GM21825 (cell line): ENCODE results near the gene STX8.
A peak's percentile ranks its signal among the peaks of the same experiment; 100 is the strongest.

Experiments used
- ATAC-seq: cut with Tn5 transposase; IDR thresholded peaks from one replicate; pipeline ENCODE4 v1.9.1; 2021; ENCODE audit warnings: mild to moderate bottlenecking, moderate library complexity; ENCODE audit not compliant: unreplicated experiment

Gene STX8

DNA sequence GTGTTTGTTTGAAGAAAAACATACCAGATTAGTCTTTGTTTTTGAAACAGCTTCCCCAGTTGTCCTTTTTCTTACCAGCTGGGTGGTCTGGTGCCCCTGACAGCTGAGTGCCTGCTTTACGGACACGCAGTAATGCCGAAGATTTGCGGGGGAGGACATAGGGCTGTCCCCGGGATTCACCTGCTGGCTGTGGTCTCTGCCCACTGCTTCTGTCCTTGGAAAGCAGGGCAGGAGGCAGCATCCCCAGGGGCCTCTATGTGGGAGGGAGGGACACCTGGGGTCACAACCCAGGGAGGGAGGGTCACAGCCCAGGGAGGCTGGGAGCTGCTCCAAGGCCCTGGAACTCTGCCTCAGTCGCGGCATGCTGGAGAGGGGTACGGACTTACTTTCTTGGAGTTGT lies 332.6 kb downstream of the STX8 start:
- no peak for ATAC-seq

DNA sequence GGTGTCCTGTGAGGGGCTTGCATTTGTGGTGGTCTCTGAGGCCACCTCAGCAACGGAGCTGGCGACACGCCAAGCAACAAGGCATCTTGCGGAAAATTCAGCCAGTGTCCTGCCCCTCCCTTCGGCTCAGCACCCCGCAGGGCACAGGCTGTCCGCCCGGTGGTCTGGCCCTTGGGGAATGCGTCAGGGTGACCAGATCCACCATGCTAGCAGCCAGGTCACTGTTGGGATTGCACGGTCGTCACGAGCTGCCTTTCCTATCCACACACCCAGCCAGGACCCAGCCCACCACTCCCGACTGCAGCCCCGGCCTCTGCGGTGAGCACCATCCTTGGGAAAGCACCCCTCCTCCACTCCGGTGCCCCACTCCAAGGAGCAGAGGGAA lies 333.1 kb downstream of the STX8 start:
- no peak for ATAC-seq

DNA sequence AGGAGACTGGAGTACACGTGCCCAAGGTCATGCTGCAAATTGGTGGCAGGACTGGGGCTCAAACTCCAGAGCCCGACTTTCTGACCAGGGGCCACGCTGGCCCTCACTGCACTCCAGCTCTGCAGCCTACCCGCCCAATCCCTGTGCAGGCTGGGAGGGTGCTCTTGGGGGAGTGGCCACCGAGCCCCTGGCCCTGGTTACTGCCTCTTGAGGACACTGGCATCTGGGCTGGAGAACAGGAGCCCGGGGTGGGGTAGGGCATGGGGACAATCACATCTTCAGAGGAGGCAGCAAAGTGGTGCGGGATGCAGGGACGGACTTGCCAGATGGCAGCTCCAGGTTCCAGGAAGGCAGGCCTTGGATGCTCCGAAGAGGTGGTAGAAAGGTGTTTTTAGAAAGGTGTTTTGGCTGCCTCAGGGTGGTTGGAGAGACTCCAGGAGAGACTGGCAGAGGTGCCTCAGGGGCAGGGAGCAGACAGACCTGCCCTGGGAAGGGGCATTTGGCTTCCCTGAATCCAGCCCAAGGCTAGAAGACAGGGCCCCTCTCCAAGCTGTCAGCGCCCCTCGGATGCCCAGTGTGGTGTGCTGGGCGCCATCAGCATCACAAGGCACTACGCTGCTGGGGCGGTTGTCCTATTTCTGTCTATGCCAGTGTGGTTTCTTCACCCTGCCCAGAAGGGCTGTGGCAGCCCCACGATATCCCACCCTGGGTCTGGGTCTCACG lies 333.7 kb downstream of the STX8 start:
- ATAC-seq: no peak

DNA sequence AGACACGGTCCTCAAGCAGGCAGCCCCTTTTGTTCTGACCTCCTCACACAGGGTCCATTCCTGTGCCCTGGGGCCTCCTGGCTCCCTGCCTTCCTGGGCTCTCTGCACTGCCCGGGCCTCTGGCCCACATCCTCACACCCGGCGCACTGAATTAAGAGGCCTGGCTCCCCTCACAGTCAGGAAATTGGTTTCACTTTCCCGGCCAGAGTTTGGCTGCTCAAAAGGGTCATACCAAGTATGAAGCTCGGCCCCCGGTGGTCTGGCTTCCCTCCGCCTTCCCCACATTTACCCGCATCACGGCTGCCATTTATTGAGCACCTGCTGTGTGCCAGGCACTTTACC lies 334.3 kb downstream of the STX8 start:
- no peak for ATAC-seq

DNA sequence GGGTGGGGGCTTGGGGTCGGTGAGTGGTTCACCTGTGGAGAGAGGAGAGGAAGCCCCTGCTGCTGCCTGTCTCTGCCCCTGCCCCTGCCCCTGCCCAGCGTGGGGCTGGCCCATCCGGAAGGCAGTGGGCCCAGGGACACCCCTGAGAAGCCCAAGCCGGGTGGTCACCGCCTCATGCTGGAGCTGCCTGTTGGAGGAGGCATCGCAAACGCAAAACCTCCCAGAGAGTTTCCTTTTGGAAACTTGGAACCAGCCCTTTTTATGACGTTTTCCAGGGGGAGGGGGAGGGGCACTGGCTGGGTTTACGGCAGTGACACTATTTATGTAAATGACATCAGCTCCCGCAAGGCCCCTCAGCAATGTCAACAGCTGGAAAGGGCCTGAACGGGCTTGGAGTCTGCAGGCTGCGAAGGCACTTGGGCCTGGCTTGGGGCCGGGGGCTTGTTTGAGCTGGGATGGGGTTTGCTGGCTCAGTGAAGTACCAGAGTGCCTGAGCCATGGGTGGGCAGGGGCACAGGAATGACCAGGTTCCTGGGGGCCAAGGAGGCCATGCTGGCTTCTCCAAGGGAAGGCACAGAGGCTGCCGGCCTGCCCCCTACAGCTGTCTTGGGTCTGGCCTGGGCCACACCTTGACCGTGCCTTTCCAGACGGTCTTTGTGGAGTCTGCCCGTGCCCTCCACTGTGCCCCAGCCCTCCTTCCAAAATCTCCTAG lies 334.8 kb downstream of the STX8 start:
- ATAC-seq: no peak

DNA sequence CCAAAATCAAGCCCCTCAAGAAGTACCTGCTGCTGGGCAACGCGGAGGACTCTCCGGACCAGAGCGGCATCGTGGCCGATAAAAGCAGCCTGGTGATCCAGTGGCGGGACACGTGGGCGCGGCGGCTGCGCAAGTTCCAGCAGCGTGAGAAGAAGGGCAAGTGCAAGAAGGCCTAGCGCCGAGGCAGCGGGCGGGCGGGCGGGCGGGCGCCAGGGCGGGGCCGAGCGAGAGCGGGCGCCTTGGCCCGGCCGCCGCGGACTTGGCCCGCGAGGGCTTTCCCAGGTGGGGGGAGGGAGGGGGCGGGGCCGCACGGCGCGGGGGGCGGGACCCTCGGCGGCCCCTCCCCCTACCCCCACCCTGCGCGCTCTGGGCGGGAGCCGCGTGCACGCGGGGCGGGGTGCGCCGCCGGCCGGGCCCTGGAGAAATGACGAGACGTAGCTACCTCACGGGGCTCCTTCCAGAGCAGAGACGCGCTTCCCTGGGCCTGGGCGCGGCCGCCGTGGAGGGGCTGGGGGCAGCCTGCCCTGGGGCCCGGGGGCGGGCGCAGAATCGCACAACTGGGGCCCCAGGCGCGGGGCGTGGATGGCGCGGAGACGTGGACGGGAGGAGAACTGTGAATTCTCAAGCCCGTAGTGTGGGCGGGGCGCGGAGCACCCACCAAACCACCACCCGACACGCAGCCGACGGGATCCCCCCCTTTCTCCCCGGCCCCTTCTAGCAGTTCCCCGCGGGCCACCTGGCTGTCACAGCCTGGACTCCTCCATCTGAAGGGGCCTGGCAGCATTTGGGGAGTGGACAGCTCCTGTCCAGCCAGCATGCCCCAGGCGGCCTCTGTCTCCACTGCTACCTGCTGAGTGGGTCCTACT lies 335.6 kb downstream of the STX8 start:
- ATAC-seq: peak; percentile 55

DNA sequence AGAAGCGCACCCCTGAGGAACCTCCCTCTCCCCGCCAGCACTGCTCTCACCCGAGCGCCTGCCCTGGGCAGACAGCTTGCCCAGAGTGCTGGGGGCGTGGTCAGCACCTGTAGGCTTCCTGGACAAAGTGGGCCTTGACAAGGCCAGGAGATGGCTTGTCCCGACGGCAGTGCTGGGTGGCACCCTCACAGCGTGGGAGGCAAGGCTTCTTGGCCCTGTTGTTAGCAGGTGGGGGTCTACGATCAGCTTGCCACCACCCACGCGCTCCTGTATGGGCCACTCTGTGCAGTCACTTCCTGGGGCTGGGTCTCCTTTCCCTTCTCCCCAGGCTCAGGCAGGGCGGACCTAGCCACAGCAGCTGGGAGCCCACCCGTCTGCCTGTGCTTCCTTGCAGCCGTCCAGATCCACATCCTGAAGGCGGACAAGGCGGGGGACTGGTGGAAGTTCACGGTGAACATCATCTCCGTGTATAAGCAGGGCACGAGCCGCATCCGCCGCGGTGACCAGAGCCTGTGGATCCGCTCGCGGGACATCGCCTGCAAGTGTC lies 336.3 kb downstream of the STX8 start:
- peak; percentile 9 for ATAC-seq

DNA sequence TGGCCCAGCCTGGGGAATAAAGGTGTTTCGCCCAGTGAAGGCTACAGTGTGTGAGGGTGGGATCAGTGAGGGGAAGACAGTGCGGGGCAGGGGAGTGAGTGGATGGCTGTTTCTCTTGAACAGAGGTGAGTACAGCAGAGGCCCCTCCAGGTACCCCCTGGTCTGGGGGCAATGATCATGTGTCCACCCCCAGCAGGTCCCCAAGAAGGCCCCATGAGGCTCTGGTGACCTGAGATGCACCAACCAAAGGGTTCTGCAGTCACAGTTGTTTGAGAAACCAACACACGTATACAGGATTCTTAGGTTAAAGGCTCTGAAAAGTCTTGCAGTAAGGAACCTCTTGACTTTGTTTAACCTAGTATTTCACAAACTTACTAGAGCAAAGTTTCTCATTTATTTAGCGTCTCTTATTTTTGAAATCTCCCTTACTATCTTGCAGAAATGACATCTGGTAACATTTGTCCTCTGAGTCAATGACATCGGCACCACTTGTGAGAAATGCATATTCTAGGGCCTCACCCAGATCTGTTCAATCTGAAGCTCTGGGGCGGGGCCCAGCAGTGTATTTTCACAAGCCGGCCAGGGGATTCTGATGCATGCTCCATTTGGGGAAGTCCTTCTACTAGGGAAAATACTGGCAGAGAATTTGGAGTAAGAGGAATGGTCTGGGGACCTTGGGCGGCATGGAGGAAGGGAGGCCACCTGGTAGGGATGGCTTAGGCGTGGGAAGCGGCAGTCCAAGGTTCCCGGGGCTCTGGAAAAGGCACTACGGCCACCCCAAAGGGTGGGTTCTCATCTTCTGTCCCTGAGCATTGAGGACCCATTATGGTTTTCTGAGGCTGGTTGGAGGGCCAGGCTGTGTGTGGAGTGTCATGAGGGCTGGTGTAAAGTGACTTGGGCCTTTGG lies 337.0 kb downstream of the STX8 start:
- ATAC-seq: no peak

DNA sequence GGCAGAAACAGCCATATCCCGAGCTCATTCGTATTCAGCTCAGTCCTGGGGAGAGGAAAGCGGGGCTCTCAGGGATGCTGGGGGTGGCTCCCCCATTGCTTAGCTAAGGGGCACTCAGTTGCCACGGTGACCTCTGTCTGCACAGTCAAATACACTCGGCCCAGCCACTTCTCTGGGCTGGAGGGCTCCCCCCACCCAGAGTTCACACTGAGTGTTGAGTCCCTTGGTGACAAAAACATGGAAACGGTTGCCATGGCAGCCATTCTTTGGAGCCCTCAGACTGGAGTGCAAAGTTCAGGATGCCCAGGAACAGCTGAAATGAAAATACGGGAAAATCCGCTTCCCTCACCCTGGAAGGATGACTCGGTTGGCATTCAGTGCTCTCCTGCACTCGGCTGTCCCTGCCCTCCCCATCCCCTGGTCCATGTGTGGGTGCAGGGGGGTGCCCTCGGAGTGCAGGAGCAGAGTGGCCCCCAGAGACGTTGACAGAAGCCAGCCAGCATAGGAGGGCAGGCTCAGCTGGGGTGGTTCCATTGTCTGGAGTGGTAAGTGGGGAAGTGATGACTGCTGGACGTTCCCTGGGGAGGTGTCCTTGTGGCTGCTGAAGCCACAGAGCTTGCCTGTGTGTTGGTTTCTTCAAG lies 337.8 kb downstream of the STX8 start:
- ATAC-seq: no peak

DNA sequence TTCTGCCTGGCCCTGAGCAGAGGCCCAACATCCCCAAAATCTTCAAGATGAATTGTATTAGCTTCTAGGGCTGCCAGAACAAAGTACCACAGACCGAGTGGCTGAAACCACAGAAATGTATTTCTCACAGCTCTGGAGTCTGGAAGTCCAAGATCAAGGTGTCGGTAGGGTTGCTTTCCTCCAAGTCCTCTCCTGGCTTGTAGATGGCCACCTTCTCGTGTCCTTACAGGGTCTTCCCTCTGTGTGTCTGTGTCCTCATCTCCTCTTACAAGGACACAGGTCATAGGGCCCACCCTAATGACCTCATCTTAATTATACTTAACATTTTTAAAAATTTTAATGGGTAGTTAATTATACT lies 338.6 kb downstream of the STX8 start:
- no peak for ATAC-seq

DNA sequence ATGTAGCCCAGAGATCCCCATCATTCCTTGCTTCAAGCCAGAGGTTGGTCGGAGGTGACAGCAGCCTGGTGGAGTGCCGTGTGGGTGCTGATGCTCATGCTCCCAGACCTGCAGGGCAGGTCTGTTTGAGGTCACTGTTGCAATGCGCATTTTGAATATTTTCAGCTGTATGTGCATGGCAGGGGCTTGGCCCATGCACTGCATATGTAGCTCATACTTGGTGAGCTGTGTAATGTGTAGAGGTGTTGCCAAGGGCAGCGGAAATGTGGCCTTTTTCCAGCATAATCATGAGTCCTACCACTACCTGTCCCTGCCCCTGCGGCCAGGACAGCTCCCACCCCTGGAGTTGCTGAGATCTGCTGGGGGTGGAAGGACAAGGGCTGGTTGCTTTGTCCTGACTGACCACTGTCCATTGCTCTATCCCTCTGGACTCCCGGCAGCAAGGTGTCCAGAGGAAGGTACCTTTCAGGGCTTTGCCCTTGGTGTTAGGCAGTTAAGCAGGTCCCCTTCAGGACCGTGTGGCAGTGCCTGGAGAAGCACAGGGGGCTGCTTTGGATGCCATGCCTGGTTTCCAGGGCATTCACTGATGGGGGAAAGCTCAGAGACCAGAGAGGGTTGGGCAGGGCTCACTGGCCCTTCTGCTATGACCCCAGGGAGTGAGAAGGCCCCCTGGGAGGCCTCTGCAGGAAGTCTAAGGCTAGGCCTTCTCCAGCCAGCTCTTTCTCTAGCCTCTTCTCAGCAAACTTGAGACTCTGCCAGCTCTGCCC lies 339.2 kb downstream of the STX8 start:
- ATAC-seq: no peak

DNA sequence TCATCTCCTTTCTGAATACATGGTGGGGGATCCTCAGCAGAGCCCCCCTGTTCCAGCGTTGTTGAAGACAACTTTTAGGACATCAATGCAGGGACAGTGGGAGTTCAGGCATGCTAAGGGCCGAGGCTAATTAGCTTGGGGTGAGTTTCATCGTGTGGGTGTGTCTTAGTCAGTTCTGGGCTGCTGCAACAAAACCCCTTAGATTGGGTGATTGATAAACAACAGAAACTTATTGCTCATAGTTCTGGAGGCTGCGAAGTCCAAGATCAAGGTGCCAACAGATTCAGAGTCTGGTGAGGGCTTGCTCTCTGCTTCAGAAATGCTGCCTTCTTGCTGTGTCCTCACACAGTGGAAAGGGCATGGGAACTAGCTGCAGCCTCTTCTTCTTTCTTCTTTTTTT lies 340.3 kb downstream of the STX8 start:
- ATAC-seq: no peak

DNA sequence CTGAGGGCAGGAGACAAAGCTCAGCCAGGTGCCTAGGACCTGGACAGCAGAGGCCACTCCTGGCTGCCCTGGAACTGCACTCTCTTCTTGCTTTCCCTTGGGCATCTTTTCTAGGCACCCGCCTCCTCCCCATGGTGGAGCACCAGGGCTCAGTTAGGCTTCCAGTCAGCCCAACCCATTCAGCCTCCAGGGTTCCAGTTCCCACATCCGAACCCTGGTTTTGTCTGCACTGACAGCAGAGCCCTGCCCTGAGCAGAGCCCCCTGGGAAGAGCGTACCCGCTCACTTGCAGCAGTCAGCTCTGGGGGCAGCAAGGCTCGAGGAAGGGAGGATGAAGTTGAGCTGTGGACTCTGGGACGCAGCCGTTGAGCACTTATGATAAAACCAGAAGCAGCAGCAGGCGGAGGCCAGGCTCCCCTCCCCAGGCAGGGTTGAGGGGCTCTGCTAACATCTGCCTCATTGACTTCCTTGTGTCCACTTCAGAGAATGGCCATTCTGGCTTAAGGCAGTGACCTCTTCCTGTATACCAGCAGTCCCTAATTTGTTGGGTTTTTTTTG lies 341.2 kb downstream of the STX8 start:
- no peak for ATAC-seq

DNA sequence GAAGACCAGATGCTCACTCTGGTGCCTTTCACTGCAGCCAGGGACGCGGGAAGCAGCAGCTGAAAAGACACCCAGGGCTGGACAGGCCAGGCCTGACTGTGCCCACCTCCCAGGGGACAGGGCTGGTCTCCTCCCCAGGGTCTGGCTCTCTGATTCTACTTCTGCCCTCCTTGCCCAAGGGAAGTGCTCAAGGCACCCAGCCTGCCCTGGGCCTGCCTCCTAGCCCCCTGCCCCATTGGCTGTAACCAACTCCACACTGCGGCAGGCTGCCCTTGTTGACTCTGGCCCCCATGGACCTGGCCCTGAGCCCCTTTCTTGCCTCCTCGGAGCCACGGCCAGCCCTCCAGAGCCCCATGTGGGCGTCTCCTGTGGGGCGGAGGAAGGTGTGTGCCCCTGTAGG lies 341.9 kb downstream of the STX8 start:
- no peak for ATAC-seq

DNA sequence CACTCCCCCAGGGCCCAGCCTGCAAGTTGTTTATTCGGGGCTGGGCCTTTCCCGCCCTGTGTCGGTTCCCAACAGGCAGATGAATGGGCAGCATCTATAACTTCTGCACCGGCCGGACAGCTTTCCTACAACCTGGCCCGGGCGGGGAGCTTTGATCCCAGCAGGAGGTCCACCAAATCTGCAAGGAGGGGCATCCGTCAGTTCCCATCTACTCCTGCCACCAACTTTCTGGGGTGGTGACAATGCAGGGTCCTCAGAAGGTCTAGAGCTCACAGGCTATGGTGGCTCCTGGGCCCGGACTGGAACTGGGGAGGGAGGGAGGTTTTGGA lies 342.4 kb downstream of the STX8 start:
- no peak for ATAC-seq

DNA sequence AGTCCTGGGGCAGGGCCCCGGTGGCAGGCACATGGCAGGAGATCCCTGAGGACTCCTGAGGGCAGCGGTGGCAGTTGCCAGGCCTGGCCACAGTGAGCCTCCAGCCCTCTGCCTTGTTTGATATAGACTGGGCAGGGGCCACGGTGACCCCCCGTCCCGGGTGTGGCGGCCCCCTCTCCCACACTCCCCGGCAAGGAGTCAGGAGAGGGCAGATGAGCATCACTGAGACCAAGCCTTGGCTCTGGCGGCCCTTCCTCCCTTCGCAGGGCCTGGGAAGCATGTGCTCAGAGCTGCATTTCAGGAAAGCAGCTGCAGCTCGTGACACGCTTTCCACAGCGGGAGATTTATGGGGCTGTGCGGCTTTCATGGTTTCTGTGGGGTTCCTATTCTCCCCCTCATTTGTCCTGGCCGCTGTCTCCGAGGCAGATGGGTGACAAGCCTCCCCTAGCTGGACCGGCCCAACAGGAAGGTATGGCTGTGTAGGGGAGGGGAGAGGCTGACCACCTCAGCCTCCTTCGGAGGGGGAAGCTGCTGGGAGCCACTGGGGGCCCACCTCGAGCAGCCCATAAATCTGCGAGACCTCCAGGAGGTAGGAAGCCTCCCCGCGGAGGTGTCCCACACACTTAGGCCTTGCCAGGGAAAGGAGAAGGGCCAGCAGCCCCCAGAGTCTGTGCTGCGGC lies 342.9 kb downstream of the STX8 start:
- ATAC-seq: no peak

DNA sequence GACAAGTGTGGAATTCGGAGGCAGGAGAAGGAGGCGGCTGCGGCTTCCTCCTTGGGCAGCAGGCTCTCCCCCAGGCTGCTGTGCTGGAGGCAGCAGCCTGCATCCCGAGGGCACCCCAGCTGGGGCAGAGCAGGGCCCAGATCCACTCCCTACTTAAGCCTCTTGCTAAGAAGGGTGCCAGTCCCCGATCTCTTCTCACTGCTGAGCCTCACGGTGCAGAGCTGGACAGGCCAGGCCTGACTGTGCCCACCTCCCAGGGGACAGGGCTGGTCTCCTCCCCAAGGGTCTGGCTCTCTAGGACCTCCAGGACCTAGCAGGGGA lies 343.5 kb downstream of the STX8 start:
- ATAC-seq: no peak

DNA sequence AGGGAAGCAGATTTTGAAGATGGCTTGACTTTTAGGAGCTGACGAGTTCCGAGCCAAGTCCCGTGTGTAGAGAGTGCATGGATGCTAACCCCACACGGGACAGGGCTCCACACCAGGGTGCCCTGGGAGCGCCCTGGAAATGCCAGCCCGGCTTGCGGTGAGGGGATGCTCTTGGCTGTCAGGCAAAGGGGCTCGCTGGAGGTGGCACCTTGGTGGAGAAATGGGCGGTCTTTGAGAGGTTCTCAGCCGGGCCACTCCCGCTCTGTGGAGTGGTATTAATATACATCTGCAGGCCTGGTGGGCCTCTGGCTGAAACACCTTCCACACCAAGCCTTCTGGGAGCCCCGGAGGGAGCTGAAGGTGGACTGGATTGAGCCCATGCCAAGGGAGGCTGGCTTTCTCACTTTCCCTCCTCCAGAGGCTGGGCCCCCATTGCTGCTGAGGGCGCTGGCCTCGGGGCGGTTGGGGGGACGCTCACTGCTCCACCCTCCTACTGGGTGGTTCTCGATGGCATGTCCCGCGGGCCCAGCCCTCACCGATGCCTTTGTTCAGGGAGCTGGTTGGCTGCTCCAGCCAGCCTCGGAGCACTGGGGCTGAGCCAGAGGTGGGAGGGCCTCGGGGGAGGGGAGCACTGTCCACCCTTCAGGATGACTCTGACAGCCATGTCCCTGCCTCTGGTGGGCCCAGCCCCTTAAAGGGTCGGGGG lies 344.0 kb downstream of the STX8 start:
- no peak for ATAC-seq
